ENCODE data around the gene TBC1D1. TPM values are rescaled to one million over a fixed set of nuclear protein-coding genes. Genes with fewer than 3 reads are reported as not detected.

Gene TBC1D1
- total and polyA plus RNA-seq, 2 of the 8 experiments (the other 6 are each of a cell fraction or from before 2014, with no cell fraction given): 96.9 to 162 TPM

GRCh38 chr4:37971202-37971601, 80.3 kb downstream of the TBC1D1 start:
- Histone ChIP-seq H2AFZ (ENCODE audit: low read length) (no peak overlapping the region), H2BK15ac (ENCODE audit: low read length) (no peak overlapping the region), H4K5ac (ENCODE audit: insufficient read length, low read depth, low read length) (no peak overlapping the region), H3K27me3 (replicated peaks in 1 of 4; ENCODE audit: control insufficient read depth in 3 of 4, extremely low read depth in 1 of 4, insufficient read depth in 3 of 4, low read length in 3 of 4) (no peaks in the 10 kb centered on the region), H3K9ac (replicated peaks in 1 of 4; ENCODE audit: extremely low read depth in 1 of 4, low read depth in 3 of 4, low read length in 3 of 4) (no peak overlapping the region), H4K8ac (ENCODE audit: extremely low read depth, insufficient read depth, low read length) (no peak overlapping the region), H3K4me2 (ENCODE audit: insufficient read depth in 1 of 2, low read depth in 2 of 2, low read length in 2 of 2) (no peak overlapping the region), H3K4me1 (replicated peaks in 1 of 4; ENCODE audit: control insufficient read depth in 3 of 4, insufficient read depth in 4 of 4, low read length in 3 of 4) (peaks cover 0 to under 1% (median under 1%) of the 10 kb centered on the region in 4 experiments; a peak in 1 of 7 replicates), H4K91ac (replicated peaks; ENCODE audit: insufficient read length, low read length) (no peak overlapping the region), H2BK12ac (ENCODE audit: low read depth, low read length) (no peak overlapping the region), H3K79me1 (ENCODE audit: low read depth, low read length) (no peaks in the 10 kb centered on the region), H4K20me1 (replicated peaks in 1 of 2; ENCODE audit: control insufficient read depth in 1 of 2, insufficient read depth in 2 of 2, low read length in 2 of 2) (no peaks in the 10 kb centered on the region), H2BK20ac (ENCODE audit: low read length) (no peak overlapping the region), H3K14ac (ENCODE audit: insufficient read length) (no peak overlapping the region), H3K27ac (ENCODE audit: low read depth, low read length) (no peak overlapping the region), H3K4me3 (ENCODE audit: extremely low read depth in 1 of 4, insufficient read depth in 2 of 4, low read depth in 3 of 4, low read length in 4 of 4) (no peak overlapping the region), H2AK5ac (ENCODE audit: low read depth, low read length) (no peak overlapping the region), H3K18ac (ENCODE audit: extremely low read depth, low read length) (no peak overlapping the region), H3K36me3 (ENCODE audit: control insufficient read depth in 2 of 4, insufficient read depth in 4 of 4, low read length in 3 of 4) (no peaks in the 10 kb centered on the region), H2BK120ac (replicated peaks; ENCODE audit: low read depth, low read length) (no peak overlapping the region), H3K23me2 (ENCODE audit: low read depth, low read length) (no peaks in the 10 kb centered on the region), H3K9me3 (ENCODE audit: insufficient read depth in 2 of 2, low read depth in 1 of 2, low read length in 1 of 2) (no peaks in the 10 kb centered on the region), H3K23ac (ENCODE audit: insufficient read length) (no peak overlapping the region), H3K56ac (replicated peaks; ENCODE audit: insufficient read length, low read depth, low read length) (no peak overlapping the region), H3K4ac (replicated peaks; ENCODE audit: insufficient read length, low read depth, low read length) (no peak overlapping the region), H3K79me2 (ENCODE audit: control insufficient read depth in 1 of 2, insufficient read depth in 2 of 2, low read length in 2 of 2) (no peaks in the 10 kb centered on the region), H2BK5ac (ENCODE audit: low read depth, low read length) (no peak overlapping the region)
- no peak for FAIRE-seq
- ChIA-PET CTCF (ENCODE audit: partially characterized antibody) (interaction anchor here (0.7 to 1.9 kb wide), 5 partner anchors 8 to 22 kb away, joined by 3 to 7 read pairs (median 3); no protein-coding TSS in a partner anchor), POLR2A (ENCODE audit: partially characterized antibody) (no interaction called here)
- DNase-seq (ENCODE audit: low read depth in 1 of 2, low spot score in 2 of 2): no peak
- WGBS, 2 experiments (ENCODE audit: extremely low coverage in 1 of 2, insufficient coverage in 1 of 2, insufficient read length in 1 of 2, insufficient replicate concordance in 2 of 2, low coverage in 1 of 2, low lambda C conversion rate in 2 of 2, missing lambda C conversion rate in 1 of 2): 98% methylated on average over 4 of the region's 4 CpGs; no CpG with 5 or more reads in 1 of the 2 experiments
- TF ChIP-seq ASH2L (IDR thresholded peaks at IDR 0.05; ENCODE audit: low read length): no peak
- TF ChIP-seq SP1 (IDR thresholded peaks at IDR 0.05; ENCODE audit: low read depth, low read length): no peak
- TF ChIP-seq RFX5 (IDR thresholded peaks at IDR 0.05; ENCODE audit: borderline replicate concordance, low read depth, low read length): no peak
- TF ChIP-seq ZNF274 (IDR thresholded peaks at IDR 0.05; ENCODE audit: borderline replicate concordance, extremely low read depth, low read length): no peak
- no peak for TF ChIP-seq BCL11A (IDR thresholded peaks at IDR 0.05; ENCODE audit: low read depth in 2 of 2, low read length in 2 of 2)
- no peak for TF ChIP-seq SIRT6 (IDR thresholded peaks at IDR 0.05; ENCODE audit: low read length)
- TF ChIP-seq GABPA (IDR thresholded peaks at IDR 0.05; ENCODE audit: borderline replicate concordance, insufficient read depth, low read length): no peak
- TF ChIP-seq EP300 (IDR thresholded peaks at IDR 0.05; ENCODE audit: borderline replicate concordance in 1 of 2, low read depth in 2 of 2, low read length in 2 of 2): no peak
- TF ChIP-seq E2F6 (IDR thresholded peaks at IDR 0.05): no peak
- TF ChIP-seq PHF8 (conservative IDR thresholded peaks at IDR 0.05; ENCODE audit: low read depth, low read length): no peak
- no peak for TF ChIP-seq RXRA (IDR thresholded peaks at IDR 0.05; ENCODE audit: insufficient read depth, low read depth, low read length)
- no peak for TF ChIP-seq TEAD4 (IDR thresholded peaks at IDR 0.05; ENCODE audit: low read depth, low read length)
- no peak for TF ChIP-seq FOSL1 (IDR thresholded peaks at IDR 0.05; ENCODE audit: insufficient read depth, low read depth, low read length)
- TF ChIP-seq CBX8 (IDR thresholded peaks at IDR 0.05; ENCODE audit: borderline replicate concordance, low read depth, low read length): no peak
